GM12864 (cell line): ENCODE measurements around the gene HSPB1.

Experiments used
- DNase-seq: peaks from one replicate; pipeline ENCODE4 v3.0.0-alpha.2; 2011; ENCODE audit warnings: low read depth
- H3K4me3 ChIP-seq: 2 replicates; pipeline ENCODE4 v1.5.1; 2011; ENCODE audit warnings: mild to moderate bottlenecking, low read depth, low read length, control low read depth
- TF ChIP-seq, protein P1 (sequence below): IDR thresholded peaks from 2 replicates; pipeline ENCODE4 v1.5.1; 2011; ENCODE audit warnings: low read depth, mild to moderate bottlenecking, moderate library complexity, low read length, control low read depth, inconsistent platforms; ENCODE audit errors: missing control alignments

The HSPB1 gene

GRCh38 chr7:76346097-76346496 is 43.6 kb downstream of the HSPB1 start:
- no peak for DNase-seq
- TF ChIP-seq, protein P1, sequence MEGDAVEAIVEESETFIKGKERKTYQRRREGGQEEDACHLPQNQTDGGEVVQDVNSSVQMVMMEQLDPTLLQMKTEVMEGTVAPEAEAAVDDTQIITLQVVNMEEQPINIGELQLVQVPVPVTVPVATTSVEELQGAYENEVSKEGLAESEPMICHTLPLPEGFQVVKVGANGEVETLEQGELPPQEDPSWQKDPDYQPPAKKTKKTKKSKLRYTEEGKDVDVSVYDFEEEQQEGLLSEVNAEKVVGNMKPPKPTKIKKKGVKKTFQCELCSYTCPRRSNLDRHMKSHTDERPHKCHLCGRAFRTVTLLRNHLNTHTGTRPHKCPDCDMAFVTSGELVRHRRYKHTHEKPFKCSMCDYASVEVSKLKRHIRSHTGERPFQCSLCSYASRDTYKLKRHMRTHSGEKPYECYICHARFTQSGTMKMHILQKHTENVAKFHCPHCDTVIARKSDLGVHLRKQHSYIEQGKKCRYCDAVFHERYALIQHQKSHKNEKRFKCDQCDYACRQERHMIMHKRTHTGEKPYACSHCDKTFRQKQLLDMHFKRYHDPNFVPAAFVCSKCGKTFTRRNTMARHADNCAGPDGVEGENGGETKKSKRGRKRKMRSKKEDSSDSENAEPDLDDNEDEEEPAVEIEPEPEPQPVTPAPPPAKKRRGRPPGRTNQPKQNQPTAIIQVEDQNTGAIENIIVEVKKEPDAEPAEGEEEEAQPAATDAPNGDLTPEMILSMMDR, result no peak
- no peak overlapping the region for H3K4me3 ChIP-seq

DNA sequence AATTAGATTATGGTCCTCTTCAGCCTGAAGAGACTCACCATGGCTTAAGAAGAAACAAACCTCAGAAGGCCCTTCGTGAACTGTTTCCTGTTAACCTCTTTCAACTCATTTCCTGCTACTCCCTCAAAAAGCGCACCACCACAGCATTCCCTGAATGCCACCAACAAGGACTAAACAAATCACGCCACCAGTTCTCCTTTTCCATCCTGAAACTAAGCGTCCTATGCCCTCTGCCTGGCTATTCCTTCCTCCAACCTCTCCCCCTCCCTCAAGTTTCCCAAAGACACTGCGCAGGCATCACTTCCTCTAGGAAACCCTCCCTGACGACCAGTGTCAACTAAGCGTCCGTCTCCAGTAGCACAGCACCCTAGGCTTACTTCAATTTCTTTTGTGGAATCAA is 44.3 kb downstream of the HSPB1 start:
- TF ChIP-seq, protein P1, result no peak
- H3K4me3 ChIP-seq, result no peak overlapping the region
- DNase-seq, result no peak

DNA sequence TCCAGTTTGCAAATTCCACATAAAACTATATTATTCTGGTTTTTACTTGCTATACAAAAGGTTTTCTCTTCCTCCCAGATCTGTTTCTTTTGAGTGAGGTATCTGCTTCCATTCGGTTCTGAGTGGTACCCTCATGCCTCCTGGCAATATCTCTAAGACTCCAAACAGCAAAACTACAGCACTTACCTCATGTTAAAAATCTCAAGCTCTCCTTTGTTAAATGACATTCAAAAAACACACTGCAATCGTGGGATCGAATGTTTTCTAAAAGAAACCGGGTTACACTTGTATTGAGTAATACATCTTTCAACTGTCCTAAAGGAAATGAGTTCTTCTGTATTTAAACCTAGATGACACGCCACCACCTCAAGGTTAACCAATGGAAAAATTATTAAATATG is 45.2 kb downstream of the HSPB1 start:
- H3K4me3 ChIP-seq, result no peak overlapping the region
- no peak for DNase-seq
- TF ChIP-seq, protein P1, result no peak

- no peak for DNase-seq
- no peak overlapping the region for H3K4me3 ChIP-seq
- TF ChIP-seq, protein P1, result no peak
Observed at GRCh38 chr7:76349313-76349885, 46.9 kb downstream of the HSPB1 start.

DNA sequence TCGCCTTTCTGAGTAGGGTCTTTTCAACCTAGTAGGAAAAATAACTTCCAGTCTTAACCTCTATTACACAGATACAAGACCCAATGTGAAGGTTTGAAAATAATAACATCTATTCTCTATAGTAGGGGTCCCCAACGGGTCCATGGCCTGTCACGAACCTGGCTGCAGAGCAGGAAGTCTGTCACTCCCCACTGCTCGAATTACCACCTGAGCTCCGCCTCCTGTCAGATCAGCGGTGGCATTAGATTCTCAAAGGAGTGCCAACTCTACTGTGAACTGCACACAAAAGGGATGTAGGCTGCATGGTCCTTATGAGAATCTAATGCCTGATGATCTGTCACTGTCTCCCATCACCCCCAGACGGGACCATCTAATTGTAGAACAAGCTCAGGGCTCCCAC is 48.9 kb downstream of the HSPB1 start:
- TF ChIP-seq, protein P1, result no peak
- no peak overlapping the region for H3K4me3 ChIP-seq
- DNase-seq, result no peak

- H3K4me3 ChIP-seq, result no peak overlapping the region
- TF ChIP-seq, protein P1, result no peak
- no peak for DNase-seq
Observed at GRCh38 chr7:76352193-76352592, 49.7 kb downstream of the HSPB1 start.

- no peak for DNase-seq
- no peak overlapping the region for H3K4me3 ChIP-seq
- TF ChIP-seq, protein P1, result no peak
Observed at GRCh38 chr7:76353744-76354143, 51.3 kb downstream of the HSPB1 start.
